Measurements from ENCODE around the gene TCEAL4.
"Not testable (repeated sequence)": the region's sequence is repeated elsewhere in the genome, so short reads cannot be mapped to it uniquely, and the experiment has no call there.

Gene TCEAL4

DNA sequence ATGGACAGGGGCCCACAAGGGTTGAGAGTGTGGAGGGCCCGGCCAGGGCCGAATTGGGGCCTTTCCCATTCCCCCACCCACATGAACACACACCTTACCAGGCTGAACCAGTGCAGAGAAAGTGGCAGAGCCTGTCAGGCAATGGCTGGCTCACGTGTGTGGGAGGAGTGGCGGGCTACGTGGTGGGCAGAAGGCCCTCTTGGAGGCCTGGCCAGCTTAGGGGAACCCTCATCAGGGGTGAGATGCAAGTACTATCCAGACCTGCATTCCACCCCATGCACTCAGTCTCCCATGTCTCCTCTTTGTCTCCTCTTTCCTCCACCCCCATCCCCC lies 965 bp downstream of the TCEAL4 start:
- H3K27me3 ChIP-seq (ENCODE audit: control insufficient read depth in 2 of 2, insufficient read depth in 2 of 2, low read length in 2 of 2): no peaks in the 10 kb centered on the region
- H3K4me3 ChIP-seq (ENCODE audit: low read length in 2 of 2): peak overlapping the region; percentile 66 to 80
- H3K36me3 ChIP-seq (ENCODE audit: control insufficient read depth in 2 of 2, insufficient read depth in 2 of 2, low read length in 2 of 2): no peaks in the 10 kb centered on the region
- H3K9ac ChIP-seq (ENCODE audit: low read depth in 1 of 2, low read length in 2 of 2): peak overlapping the region in 1 of 2 donors; percentile 66
- H3K4me1 ChIP-seq (ENCODE audit: control insufficient read depth in 2 of 2, insufficient read depth in 2 of 2, low read length in 2 of 2): no peaks in the 10 kb centered on the region
- peak overlapping the region; percentile 36 to 61 for H3K27ac ChIP-seq (ENCODE audit: low read depth in 2 of 2, low read length in 2 of 2)
- no peaks in the 10 kb centered on the region for H3K9me3 ChIP-seq (ENCODE audit: control insufficient read depth in 2 of 2, low read length in 2 of 2)

DNA sequence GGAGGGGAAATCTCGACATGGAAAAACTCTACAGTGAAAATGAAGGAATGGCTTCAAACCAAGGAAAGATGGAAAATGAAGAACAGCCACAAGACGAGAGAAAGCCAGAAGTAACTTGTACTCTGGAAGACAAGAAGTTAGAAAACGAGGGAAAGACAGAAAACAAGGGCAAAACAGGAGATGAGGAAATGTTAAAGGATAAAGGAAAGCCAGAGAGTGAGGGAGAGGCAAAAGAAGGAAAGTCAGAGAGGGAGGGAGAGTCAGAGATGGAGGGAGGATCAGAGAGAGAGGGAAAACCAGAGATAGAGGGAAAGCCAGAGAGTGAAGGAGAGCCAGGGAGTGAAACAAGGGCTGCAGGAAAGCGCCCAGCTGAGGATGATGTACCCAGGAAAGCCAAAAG lies 1.3 kb downstream of the TCEAL4 start:
- no peaks in the 10 kb centered on the region for H3K27me3 ChIP-seq (ENCODE audit: control insufficient read depth in 2 of 2, insufficient read depth in 2 of 2, low read length in 2 of 2)
- no peaks in the 10 kb centered on the region for H3K36me3 ChIP-seq (ENCODE audit: control insufficient read depth in 2 of 2, insufficient read depth in 2 of 2, low read length in 2 of 2)
- H3K4me3 ChIP-seq (ENCODE audit: low read length in 2 of 2): no peak overlapping the region
- no peaks in the 10 kb centered on the region for H3K9me3 ChIP-seq (ENCODE audit: control insufficient read depth in 2 of 2, low read length in 2 of 2)
- H3K9ac ChIP-seq (ENCODE audit: low read depth in 1 of 2, low read length in 2 of 2): no peak overlapping the region
- H3K4me1 ChIP-seq (ENCODE audit: control insufficient read depth in 2 of 2, insufficient read depth in 2 of 2, low read length in 2 of 2): no peaks in the 10 kb centered on the region
- H3K27ac ChIP-seq (ENCODE audit: low read depth in 2 of 2, low read length in 2 of 2): peak overlapping the region; percentile 36 to 61

DNA sequence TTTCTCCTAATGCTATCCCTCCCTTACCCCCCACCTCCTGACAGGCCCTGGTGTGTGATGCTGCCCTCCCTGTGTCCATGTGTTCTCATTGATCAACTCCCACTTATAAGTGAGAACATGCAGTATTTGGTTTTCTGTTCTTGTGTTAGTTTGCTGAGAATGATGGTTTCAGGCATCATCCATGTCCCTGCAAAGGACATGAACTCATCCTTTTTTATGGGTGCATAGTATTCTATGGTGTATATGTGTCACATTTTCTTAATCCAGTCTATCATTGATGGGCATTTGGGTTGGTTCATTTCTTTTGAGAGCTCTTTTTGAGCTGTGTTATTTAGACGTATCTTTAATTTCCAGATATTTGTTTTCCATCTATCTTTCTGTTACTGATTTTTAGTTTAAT lies 7.0 kb downstream of the TCEAL4 start:
- not testable (repeated sequence) for H3K9me3 ChIP-seq (ENCODE audit: control insufficient read depth in 2 of 2, low read length in 2 of 2); H3K4me3 ChIP-seq (ENCODE audit: low read length in 2 of 2); H3K9ac ChIP-seq (ENCODE audit: low read depth in 1 of 2, low read length in 2 of 2); H3K27ac ChIP-seq (ENCODE audit: low read depth in 2 of 2, low read length in 2 of 2); H3K36me3 ChIP-seq (ENCODE audit: control insufficient read depth in 2 of 2, insufficient read depth in 2 of 2, low read length in 2 of 2); H3K4me1 ChIP-seq (ENCODE audit: control insufficient read depth in 2 of 2, insufficient read depth in 2 of 2, low read length in 2 of 2); H3K27me3 ChIP-seq (ENCODE audit: control insufficient read depth in 2 of 2, insufficient read depth in 2 of 2, low read length in 2 of 2)

DNA sequence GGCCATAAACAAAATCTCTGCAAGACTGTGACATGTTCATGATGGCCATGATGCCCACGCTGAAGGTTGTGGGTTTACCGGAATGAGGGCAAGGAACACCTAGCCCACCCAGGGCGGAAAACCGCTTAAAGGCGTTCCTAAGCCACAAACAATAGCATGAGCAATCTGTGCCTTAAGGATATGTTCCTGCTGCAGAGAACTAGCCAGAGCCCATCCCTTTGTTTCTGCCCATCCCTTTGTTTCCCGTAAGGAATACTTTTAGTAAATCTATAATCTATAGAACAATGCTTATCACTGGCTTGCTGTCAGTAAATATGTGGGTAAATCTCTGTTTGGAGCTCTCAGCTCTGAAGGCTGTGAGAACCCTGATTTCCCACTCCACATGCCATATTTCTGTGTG lies 9.9 kb downstream of the TCEAL4 start:
- not testable (repeated sequence) for H3K27me3 ChIP-seq (ENCODE audit: control insufficient read depth in 2 of 2, insufficient read depth in 2 of 2, low read length in 2 of 2); H3K36me3 ChIP-seq (ENCODE audit: control insufficient read depth in 2 of 2, insufficient read depth in 2 of 2, low read length in 2 of 2); H3K9me3 ChIP-seq (ENCODE audit: control insufficient read depth in 2 of 2, low read length in 2 of 2); H3K9ac ChIP-seq (ENCODE audit: low read depth in 1 of 2, low read length in 2 of 2); H3K27ac ChIP-seq (ENCODE audit: low read depth in 2 of 2, low read length in 2 of 2); H3K4me3 ChIP-seq (ENCODE audit: low read length in 2 of 2); H3K4me1 ChIP-seq (ENCODE audit: control insufficient read depth in 2 of 2, insufficient read depth in 2 of 2, low read length in 2 of 2)

DNA sequence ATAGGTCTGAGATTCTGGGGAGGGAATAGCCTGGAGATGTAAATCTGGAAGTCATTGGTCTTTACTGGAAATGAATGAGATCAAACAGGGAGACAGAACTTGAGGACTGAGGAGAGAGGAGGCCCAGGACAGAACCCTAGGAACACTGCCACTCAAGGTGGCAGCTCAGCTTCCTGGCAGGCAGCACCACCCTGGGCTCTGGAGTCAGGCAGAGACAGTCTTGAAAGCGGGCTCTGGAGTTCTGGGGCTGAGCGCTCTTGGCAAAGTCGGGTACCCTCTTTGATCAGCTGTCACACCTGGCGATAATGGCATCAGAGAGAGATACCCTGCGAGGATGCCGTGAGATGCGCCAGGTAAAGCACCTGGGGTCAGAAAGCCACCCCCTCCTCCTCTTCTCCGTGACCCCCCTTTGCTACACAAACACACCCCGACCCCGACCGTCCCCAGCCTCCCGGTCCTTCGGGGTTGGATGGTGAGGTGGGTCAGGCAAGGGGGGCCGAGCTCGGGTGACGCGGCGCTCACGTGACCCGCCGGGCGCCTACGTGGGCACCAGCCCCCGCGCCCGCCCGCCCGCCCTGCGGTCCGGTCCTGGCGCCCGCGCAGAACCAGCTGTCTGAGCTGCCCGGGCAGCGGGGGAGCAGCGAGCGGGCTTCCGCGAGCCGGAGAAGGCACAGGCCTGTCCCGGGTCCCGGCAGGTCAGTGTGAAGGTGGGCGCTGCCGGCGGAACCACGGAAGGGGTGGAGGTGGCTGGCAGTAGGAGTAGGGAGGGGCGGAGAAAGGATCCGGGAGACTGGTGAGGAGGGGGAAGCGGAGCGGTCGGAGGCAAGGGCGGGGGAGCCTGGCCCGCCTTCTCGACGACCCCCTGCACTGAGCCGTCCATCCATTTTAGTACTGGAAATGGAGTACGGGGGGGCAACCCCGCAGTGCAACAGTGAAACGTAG lies 22.3 kb downstream of the TCEAL4 start, which contains the start of gene TCEAL3:
TSS of gene TCEAL3 (plus strand) at position 600 of the 942 bp plus-strand sequence. CDS start 1,102 bp downstream, outside the sequence.
- H3K4me3 ChIP-seq (ENCODE audit: low read length in 2 of 2): peak within 1 kb of the TSS; percentile 65 to 69
- H3K9me3 ChIP-seq (ENCODE audit: control insufficient read depth in 2 of 2, low read length in 2 of 2): no peaks in the 10 kb centered on the region
- H3K36me3 ChIP-seq (ENCODE audit: control insufficient read depth in 2 of 2, insufficient read depth in 2 of 2, low read length in 2 of 2): no peaks in the 10 kb centered on the region
- peaks cover 0 to 3% of the 10 kb centered on the region in 2 donors for H3K4me1 ChIP-seq (ENCODE audit: control insufficient read depth in 2 of 2, insufficient read depth in 2 of 2, low read length in 2 of 2)
- H3K9ac ChIP-seq (ENCODE audit: low read depth in 1 of 2, low read length in 2 of 2): peak within 1 kb of the TSS; percentile 58 to 74
- H3K27me3 ChIP-seq (ENCODE audit: control insufficient read depth in 2 of 2, insufficient read depth in 2 of 2, low read length in 2 of 2): peaks cover 3% of the 10 kb centered on the region in 2 donors
- H3K27ac ChIP-seq (ENCODE audit: low read depth in 2 of 2, low read length in 2 of 2): peak within 1 kb of the TSS; percentile 64 to 66

DNA sequence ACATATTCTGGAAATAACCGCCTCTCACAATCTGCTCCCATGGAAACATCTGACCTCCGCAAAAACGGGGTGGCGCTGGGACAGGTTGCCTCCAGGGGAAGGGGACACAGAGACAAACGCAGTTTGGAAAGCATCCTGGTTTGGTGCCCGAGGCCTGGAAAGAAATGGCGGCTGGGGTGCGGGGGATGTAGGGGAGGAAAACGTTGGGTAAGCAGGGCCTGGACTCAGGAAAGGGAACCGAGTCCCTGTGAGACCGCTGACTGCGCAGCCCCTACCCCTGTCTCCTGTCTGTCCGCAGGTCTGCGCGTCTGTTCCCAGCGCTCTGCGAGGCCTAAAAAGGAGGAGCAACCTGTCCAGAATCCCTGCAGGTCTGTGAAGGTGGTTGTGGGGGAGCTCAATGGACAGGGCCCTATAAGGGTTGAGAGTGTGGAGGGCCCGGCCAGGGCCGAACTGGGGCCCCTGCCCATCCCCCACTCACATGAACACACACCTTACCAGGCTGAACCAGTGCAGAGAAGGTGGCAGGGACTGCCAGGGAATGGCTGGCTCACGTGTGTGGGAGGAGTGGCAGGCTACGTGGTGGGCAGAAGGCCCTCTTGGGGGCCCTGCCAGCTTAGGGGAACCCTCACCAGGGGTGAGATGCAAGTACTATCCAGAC lies 23.1 kb downstream of the TCEAL4 start:
- peak overlapping the region; percentile 64 to 66 for H3K27ac ChIP-seq (ENCODE audit: low read depth in 2 of 2, low read length in 2 of 2)
- peak overlapping the region; percentile 65 to 69 for H3K4me3 ChIP-seq (ENCODE audit: low read length in 2 of 2)

DNA sequence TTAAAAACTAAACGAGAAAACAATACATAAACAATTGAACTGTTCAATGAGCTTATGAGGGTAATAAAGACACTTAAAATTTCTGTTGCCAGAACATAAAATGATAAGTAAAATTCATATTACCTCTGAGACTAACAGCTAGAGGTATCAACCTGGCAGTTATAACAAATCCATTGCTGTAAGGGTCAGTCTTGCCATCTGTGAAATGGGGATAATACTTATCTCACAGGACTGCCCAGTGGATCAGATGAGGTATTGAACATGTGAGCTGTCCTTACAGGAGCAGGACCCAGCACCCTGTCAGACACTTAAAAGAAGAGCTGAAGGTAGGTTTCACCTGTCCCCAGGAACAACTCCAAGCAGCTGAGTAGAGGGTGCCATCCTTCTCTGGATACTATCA lies 25.0 kb downstream of the TCEAL4 start:
- Histone ChIP-seq H3K4me3 (ENCODE audit: low read length in 2 of 2) (no peak overlapping the region), H3K9me3 (ENCODE audit: control insufficient read depth in 2 of 2, low read length in 2 of 2) (no peaks in the 10 kb centered on the region), H3K36me3 (ENCODE audit: control insufficient read depth in 2 of 2, insufficient read depth in 2 of 2, low read length in 2 of 2) (no peaks in the 10 kb centered on the region), H3K4me1 (ENCODE audit: control insufficient read depth in 2 of 2, insufficient read depth in 2 of 2, low read length in 2 of 2) (peaks cover 0 to 3% of the 10 kb centered on the region in 2 donors), H3K27me3 (ENCODE audit: control insufficient read depth in 2 of 2, insufficient read depth in 2 of 2, low read length in 2 of 2) (peaks cover 2 to 3% of the 10 kb centered on the region in 2 donors), H3K27ac (ENCODE audit: low read depth in 2 of 2, low read length in 2 of 2) (no peak overlapping the region), H3K9ac (ENCODE audit: low read depth in 1 of 2, low read length in 2 of 2) (no peak overlapping the region)

More for the DNA sequence above, 23.1 kb downstream of the TCEAL4 start:
- Histone ChIP-seq H3K4me1 (ENCODE audit: control insufficient read depth in 2 of 2, insufficient read depth in 2 of 2, low read length in 2 of 2) (peaks cover 0 to 3% of the 10 kb centered on the region in 2 donors), H3K9ac (ENCODE audit: low read depth in 1 of 2, low read length in 2 of 2) (peak overlapping the region; percentile 58 to 74), H3K36me3 (ENCODE audit: control insufficient read depth in 2 of 2, insufficient read depth in 2 of 2, low read length in 2 of 2) (no peaks in the 10 kb centered on the region), H3K9me3 (ENCODE audit: control insufficient read depth in 2 of 2, low read length in 2 of 2) (no peaks in the 10 kb centered on the region), H3K27me3 (ENCODE audit: control insufficient read depth in 2 of 2, insufficient read depth in 2 of 2, low read length in 2 of 2) (peaks cover 3% of the 10 kb centered on the region in 2 donors)

DNA sequence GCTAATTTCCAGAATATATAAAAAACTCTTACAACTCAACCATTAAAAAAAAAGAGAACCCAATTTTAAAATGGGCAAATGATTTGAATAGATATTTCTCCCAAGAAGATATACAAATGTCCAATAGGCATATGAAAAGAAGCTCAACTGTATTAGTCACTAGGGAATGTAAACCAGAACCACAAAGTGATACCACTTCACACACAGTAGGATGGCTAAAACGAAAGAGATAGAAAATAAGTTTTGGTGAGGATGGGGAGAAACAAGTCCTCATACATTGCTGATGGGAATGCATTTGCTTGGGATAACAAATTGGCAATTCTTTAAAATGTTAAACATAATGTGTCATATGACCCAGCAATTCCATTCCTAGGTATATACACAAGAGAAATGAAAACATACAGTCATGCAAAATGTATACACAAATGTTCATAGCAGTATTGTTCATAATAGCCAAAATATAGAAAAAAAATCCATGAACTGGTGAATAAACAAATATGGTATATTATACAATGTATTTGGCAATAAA lies 28.1 kb downstream of the TCEAL4 start:
- Histone ChIP-seq H3K4me1 (ENCODE audit: control insufficient read depth in 2 of 2, insufficient read depth in 2 of 2, low read length in 2 of 2) (no peaks in the 10 kb centered on the region), H3K27ac (ENCODE audit: low read depth in 2 of 2, low read length in 2 of 2) (no peak overlapping the region), H3K4me3 (ENCODE audit: low read length in 2 of 2) (no peak overlapping the region), H3K27me3 (ENCODE audit: control insufficient read depth in 2 of 2, insufficient read depth in 2 of 2, low read length in 2 of 2) (peaks cover 0 to 3% of the 10 kb centered on the region in 2 donors), H3K9ac (ENCODE audit: low read depth in 1 of 2, low read length in 2 of 2) (no peak overlapping the region), H3K36me3 (ENCODE audit: control insufficient read depth in 2 of 2, insufficient read depth in 2 of 2, low read length in 2 of 2) (no peaks in the 10 kb centered on the region), H3K9me3 (ENCODE audit: control insufficient read depth in 2 of 2, low read length in 2 of 2) (no peaks in the 10 kb centered on the region)

DNA sequence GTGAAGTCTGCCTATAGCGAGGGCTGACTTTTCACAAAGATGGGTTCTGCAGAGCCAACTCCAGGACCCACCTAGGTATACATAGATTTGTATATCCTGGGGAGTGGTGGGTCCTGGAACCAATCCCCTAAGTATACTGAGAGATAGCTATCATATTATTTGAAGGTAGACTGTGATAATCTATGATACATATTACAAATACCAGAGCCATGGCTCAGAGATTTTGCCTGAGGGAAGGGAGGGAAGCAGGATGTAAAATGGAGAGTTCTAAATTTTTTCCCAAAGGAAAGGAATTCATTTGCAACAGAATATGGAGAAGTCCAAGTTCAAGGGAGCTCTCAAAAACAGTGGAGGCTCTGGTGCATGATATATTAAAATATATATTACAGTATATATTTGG lies 29.7 kb downstream of the TCEAL4 start:
- Histone ChIP-seq H3K4me1 (ENCODE audit: control insufficient read depth in 2 of 2, insufficient read depth in 2 of 2, low read length in 2 of 2) (no peaks in the 10 kb centered on the region), H3K9me3 (ENCODE audit: control insufficient read depth in 2 of 2, low read length in 2 of 2) (no peaks in the 10 kb centered on the region), H3K36me3 (ENCODE audit: control insufficient read depth in 2 of 2, insufficient read depth in 2 of 2, low read length in 2 of 2) (no peaks in the 10 kb centered on the region), H3K27ac (ENCODE audit: low read depth in 2 of 2, low read length in 2 of 2) (no peak overlapping the region), H3K9ac (ENCODE audit: low read depth in 1 of 2, low read length in 2 of 2) (no peak overlapping the region), H3K27me3 (ENCODE audit: control insufficient read depth in 2 of 2, insufficient read depth in 2 of 2, low read length in 2 of 2) (peaks cover 0 to 3% of the 10 kb centered on the region in 2 donors), H3K4me3 (ENCODE audit: low read length in 2 of 2) (no peak overlapping the region)

DNA sequence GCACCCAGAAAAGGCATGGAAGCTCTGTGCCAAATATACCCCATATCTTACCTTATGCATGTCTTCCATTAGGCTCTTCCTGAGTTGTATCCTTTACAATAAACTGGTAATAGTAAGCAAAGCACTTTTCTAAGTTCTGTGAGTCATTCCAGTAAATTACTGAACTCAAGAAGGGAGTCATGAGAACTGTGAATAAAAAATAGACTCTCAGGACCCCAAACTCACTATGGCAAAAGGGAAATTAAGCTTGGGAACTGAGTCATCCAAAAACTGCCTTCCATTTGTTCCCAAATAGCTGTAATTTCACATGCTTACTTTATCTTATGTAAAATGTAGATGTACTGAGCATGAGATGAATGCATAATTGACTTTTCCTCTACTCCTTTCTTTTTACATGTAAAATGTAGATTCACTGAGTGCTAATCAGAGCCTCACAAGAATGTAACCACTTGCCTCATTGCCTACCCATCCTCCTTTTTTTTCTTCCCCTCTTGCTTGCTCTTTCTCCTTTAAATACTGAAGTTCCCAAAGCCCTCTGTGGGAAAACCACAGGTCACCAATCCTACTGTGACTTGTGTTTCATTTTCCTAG lies 30.6 kb downstream of the TCEAL4 start:
- Histone ChIP-seq H3K4me3 (ENCODE audit: low read length in 2 of 2) (no peak overlapping the region), H3K27me3 (ENCODE audit: control insufficient read depth in 2 of 2, insufficient read depth in 2 of 2, low read length in 2 of 2) (no peaks in the 10 kb centered on the region), H3K9me3 (ENCODE audit: control insufficient read depth in 2 of 2, low read length in 2 of 2) (no peaks in the 10 kb centered on the region), H3K36me3 (ENCODE audit: control insufficient read depth in 2 of 2, insufficient read depth in 2 of 2, low read length in 2 of 2) (no peaks in the 10 kb centered on the region), H3K27ac (ENCODE audit: low read depth in 2 of 2, low read length in 2 of 2) (no peak overlapping the region), H3K4me1 (ENCODE audit: control insufficient read depth in 2 of 2, insufficient read depth in 2 of 2, low read length in 2 of 2) (no peaks in the 10 kb centered on the region), H3K9ac (ENCODE audit: low read depth in 1 of 2, low read length in 2 of 2) (no peak overlapping the region)

Data from mucosa of rectum (tissue), 2 donors.